ENCODE measurements around the gene CRELD1.

Gene CRELD1

GRCh38 chr3:9955067-9955502 is 21.5 kb downstream of the CRELD1 start:
- DNase-seq (ENCODE audit: low read depth in 1 of 2, low spot score in 1 of 2), result no peak

GRCh38 chr3:9955611-9956352 is 22.1 kb downstream of the CRELD1 start:
- DNase-seq (ENCODE audit: low read depth in 1 of 2, low spot score in 1 of 2), result no peak

DNA sequence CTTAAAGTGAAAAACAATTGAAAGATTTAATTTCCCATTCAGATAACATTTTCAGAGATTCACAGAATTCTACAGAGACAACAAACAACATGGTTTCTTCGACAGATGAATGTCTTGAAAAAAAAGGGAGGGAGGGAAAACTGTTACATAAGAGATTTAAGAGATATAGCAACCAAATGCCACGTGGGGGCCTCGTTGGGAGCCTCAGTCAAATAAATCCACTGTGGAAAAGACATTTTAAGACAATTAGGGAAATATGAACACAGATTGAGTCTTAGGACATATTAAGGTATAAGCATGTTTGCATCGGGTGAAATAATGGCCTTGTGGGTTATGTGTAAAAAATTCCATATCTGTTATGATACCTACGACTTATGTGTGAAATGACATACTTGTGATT is 23.6 kb downstream of the CRELD1 start:
- DNase-seq (ENCODE audit: low read depth in 1 of 2, low spot score in 1 of 2), result no peak

DNA sequence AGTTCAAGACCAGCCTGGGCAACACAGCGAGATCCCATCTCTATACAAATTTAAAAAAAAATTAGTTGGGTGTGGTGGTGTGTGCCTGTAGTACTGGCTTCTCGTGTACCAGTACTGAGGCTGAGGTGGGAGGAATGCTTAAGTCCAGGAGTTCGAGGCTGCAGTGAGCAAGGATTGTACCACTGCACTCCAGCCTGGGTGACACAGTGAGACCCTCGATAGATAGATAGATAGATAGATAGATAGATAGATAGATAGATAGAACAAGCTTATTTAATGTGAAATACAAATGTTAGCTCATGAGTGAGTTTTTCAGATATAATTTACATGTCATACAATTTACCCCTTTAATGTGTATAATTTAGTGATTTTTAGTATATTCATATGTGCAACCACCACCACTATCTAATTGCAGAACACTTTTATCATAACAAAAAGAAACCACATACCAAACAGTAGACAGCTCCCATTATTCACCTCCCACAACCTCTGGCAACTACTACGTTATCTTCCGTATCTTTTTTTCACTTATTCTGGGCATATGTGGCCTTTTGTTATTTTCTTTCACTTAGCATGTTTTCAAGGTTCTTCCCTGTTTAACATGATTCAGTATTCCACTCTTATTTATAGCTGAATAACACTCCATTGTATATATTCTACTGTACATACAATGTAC is 31.7 kb downstream of the CRELD1 start:
- no peak for DNase-seq (ENCODE audit: low read depth in 1 of 2, low spot score in 1 of 2)

GRCh38 chr3:9966841-9967240 is 33.2 kb downstream of the CRELD1 start:
- DNase-seq (ENCODE audit: low read depth in 1 of 2, low spot score in 1 of 2), result no peak

- no peak for DNase-seq (ENCODE audit: low read depth in 1 of 2, low spot score in 1 of 2)
These were observed 36.0 kb downstream of the CRELD1 start for GRCh38 chr3:9969632-9970019.

DNA sequence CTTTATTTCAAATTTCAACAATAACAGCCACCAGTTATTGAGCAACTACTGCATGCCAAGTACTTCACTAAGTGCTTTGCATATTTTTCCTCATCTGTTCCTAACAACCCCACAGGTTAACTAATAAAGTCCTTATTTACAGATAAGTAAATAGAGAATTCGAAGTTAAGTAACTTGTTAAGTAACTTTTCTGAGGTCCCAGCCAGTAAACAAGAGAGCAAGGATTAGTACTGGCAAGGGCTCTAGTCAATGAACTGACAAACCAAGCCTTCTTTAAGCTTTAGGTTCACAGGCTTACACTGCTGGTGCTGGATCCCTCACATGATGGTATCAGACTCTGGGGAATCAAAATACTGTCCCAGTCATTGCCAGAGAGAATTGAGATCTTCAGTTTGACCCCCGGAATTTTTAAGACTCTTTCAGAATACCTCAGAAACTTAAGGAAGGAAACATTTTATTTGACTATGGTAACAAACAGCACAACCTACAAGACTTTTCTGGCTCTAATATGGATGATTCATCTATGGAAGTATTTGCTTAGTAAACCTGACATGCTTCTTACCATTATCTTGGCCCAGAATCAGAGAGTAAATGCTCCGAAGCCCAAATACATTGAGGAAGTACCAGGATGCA is 36.5 kb downstream of the CRELD1 start:
- DNase-seq (ENCODE audit: low read depth in 1 of 2, low spot score in 1 of 2), result no peak

- DNase-seq (ENCODE audit: low read depth in 1 of 2, low spot score in 1 of 2), result no peak
These were observed 43.4 kb downstream of the CRELD1 start for GRCh38 chr3:9976721-9977709.

DNA sequence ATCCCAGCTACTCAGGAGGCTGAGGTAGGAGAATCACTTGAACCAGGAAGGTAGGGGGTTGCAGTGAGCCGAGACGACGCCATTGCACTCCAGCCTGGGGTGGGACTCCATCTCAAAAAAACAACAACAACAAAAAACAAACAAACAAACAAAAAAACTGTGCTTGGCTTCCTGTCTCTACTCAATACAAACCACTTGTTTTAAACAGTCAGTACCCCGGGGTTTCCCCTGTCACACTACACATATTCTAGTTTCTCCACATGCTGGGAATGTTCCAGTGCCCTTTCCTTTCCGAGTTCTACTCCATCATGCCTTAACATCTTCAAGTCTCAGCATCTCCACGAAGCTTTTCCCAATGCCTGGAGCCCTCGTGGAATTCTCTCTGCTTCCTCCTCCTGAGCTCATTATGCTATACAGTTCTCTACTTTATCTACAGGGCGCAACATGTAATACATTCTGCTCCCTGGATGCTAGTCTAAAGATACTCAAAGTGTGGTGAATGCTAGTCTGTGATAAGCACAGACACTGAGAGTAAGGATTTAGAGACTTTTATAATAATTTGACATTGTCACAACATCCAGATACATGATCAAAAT is 45.2 kb downstream of the CRELD1 start:
- no peak for DNase-seq (ENCODE audit: low read depth in 1 of 2, low spot score in 1 of 2)

DNA sequence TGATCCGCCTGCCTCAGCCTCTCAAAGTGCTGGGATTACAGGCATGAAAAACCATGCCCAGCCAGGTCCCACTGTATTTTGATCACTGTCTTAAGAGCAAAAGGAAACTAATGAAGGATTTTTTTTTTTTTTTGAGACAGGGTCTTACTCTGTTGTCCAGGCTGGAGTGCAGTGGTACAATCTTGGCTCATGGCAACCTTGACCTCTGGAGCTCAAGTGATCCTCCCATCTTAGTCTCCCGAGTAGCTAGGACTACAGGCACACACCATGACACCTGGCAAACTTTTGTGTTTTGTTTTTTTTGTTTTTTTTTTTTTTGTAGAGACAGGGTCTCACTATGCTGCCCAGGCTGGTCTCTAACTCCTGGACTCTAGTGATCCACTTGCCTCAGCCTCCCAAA is 46.6 kb downstream of the CRELD1 start:
- DNase-seq (ENCODE audit: low read depth in 1 of 2, low spot score in 1 of 2), result no peak

GRCh38 chr3:9986230-9986725 is 52.6 kb downstream of the CRELD1 start:
- no peak for DNase-seq (ENCODE audit: low read depth in 1 of 2, low spot score in 1 of 2)

GRCh38 chr3:9994086-9994844 is 60.6 kb downstream of the CRELD1 start:
- DNase-seq (ENCODE audit: low read depth in 1 of 2, low spot score in 1 of 2), result no peak
